GM19328 (cell line): Measurements from ENCODE around the gene RALGAPA1.
"Not testable (repeated sequence)": the region's sequence is repeated elsewhere in the genome, so short reads cannot be mapped to it uniquely, and the experiment has no call there.

Experiments used
- ATAC-seq: cut with Tn5 transposase; IDR thresholded peaks from one replicate; pipeline ENCODE4 v1.9.1; 2021; ENCODE audit warnings: mild to moderate bottlenecking, moderate library complexity; ENCODE audit not compliant: unreplicated experiment

Gene RALGAPA1

GRCh38 chr14:35766700-35767082 is 42.4 kb downstream of the RALGAPA1 start:
- no peak for ATAC-seq

GRCh38 chr14:35766036-35766699 is 42.9 kb downstream of the RALGAPA1 start:
- no peak for ATAC-seq

- ATAC-seq, result no peak
Observed at GRCh38 chr14:35761922-35762321, 47.2 kb downstream of the RALGAPA1 start.

GRCh38 chr14:35760143-35760542 is 49.0 kb downstream of the RALGAPA1 start:
- no peak for ATAC-seq

GRCh38 chr14:35758523-35759129 is 50.5 kb downstream of the RALGAPA1 start:
- ATAC-seq, result no peak

GRCh38 chr14:35754671-35755070 is 54.4 kb downstream of the RALGAPA1 start:
- no peak for ATAC-seq

- no peak for ATAC-seq
Observed at GRCh38 chr14:35752380-35752779, 56.7 kb downstream of the RALGAPA1 start.

GRCh38 chr14:35750202-35750904 is 58.7 kb downstream of the RALGAPA1 start:
- ATAC-seq, result no peak

GRCh38 chr14:35747379-35747778 is 61.7 kb downstream of the RALGAPA1 start:
- no peak for ATAC-seq

- ATAC-seq, result no peak
Observed at GRCh38 chr14:35742442-35742841, 66.7 kb downstream of the RALGAPA1 start.

- no peak for ATAC-seq
Observed at GRCh38 chr14:35742032-35742371, 67.1 kb downstream of the RALGAPA1 start.

GRCh38 chr14:35741345-35742031 is 67.6 kb downstream of the RALGAPA1 start:
- no peak for ATAC-seq

GRCh38 chr14:35740215-35740614 is 68.9 kb downstream of the RALGAPA1 start:
- ATAC-seq, result no peak

- not testable (repeated sequence) for ATAC-seq
Observed at GRCh38 chr14:35735163-35735562, 73.9 kb downstream of the RALGAPA1 start.

- not testable (repeated sequence) for ATAC-seq
Observed at GRCh38 chr14:35733510-35733909, 75.6 kb downstream of the RALGAPA1 start.

- no peak for ATAC-seq
Observed at GRCh38 chr14:35730871-35731270, 78.2 kb downstream of the RALGAPA1 start.

GRCh38 chr14:35727764-35728163 is 81.3 kb downstream of the RALGAPA1 start:
- ATAC-seq, result no peak

GRCh38 chr14:35725930-35726329 is 83.2 kb downstream of the RALGAPA1 start:
- ATAC-seq, result no peak

GRCh38 chr14:35715079-35715478 is 94.0 kb downstream of the RALGAPA1 start:
- no peak for ATAC-seq

- no peak for ATAC-seq
Observed at GRCh38 chr14:35712466-35712865, 96.6 kb downstream of the RALGAPA1 start.

GRCh38 chr14:35708062-35708461 is 101.0 kb downstream of the RALGAPA1 start:
- no peak for ATAC-seq

GRCh38 chr14:35705636-35706035 is 103.5 kb downstream of the RALGAPA1 start:
- no peak for ATAC-seq
